ENCODE data around the gene STYXL1.

DNA sequence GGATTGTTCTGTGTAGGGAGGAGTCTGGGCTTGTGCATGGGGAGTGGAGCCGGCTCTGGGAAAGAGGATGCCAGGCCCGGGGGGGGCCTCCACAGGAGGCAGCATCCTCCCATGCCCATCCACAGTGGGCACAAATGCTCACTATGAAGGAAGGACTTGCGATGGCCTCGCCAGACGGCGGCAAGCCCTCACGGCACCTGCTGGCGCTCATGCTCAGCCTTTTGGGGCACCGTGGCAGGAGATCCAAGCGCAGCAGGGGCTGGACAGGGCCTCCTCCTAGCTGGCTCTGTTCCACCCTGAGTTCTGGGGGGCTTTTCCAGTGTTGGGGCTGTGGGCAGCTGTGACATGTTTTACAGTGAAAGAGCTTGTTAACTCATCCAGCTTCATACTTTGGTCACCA is 15.3 kb upstream of the STYXL1 start:
- TF ChIP-seq, protein P1, sequence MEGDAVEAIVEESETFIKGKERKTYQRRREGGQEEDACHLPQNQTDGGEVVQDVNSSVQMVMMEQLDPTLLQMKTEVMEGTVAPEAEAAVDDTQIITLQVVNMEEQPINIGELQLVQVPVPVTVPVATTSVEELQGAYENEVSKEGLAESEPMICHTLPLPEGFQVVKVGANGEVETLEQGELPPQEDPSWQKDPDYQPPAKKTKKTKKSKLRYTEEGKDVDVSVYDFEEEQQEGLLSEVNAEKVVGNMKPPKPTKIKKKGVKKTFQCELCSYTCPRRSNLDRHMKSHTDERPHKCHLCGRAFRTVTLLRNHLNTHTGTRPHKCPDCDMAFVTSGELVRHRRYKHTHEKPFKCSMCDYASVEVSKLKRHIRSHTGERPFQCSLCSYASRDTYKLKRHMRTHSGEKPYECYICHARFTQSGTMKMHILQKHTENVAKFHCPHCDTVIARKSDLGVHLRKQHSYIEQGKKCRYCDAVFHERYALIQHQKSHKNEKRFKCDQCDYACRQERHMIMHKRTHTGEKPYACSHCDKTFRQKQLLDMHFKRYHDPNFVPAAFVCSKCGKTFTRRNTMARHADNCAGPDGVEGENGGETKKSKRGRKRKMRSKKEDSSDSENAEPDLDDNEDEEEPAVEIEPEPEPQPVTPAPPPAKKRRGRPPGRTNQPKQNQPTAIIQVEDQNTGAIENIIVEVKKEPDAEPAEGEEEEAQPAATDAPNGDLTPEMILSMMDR (IDR thresholded peaks at IDR 0.05; ENCODE audit: low read depth, low read length, poor library complexity, severe bottlenecking), result no peak
- no peak for TF ChIP-seq EZH2phosphoT487 (IDR thresholded peaks at IDR 0.05; ENCODE audit: borderline replicate concordance, low read length)
